GM19455 (cell line): ENCODE results near the gene GBX1.
A peak's percentile ranks its signal among the peaks of the same experiment; 100 is the strongest.

ENCODE experiments used
- ATAC-seq: cut with Tn5 transposase; IDR thresholded peaks from one replicate; pipeline ENCODE4 v1.9.1; 2021; ENCODE audit not compliant: unreplicated experiment

The GBX1 gene

GRCh38 chr7:151174246-151175046 is 7.0 kb upstream of the GBX1 start:
- ATAC-seq: no peak

- ATAC-seq: no peak
These were observed 6.1 kb upstream of the GBX1 start for GRCh38 chr7:151173386-151174245.

- peak; percentile 64 for ATAC-seq
These were observed 5.0 kb upstream of the GBX1 start for GRCh38 chr7:151172273-151173141.

- ATAC-seq: no peak
These were observed 1.3 kb upstream of the GBX1 start for GRCh38 chr7:151168787-151169162.

- ATAC-seq: peak; percentile 56
These were observed 701 bp upstream of the GBX1 start for GRCh38 chr7:151168003-151168786.

- no peak for ATAC-seq
These were observed 781 bp downstream of the GBX1 start for GRCh38 chr7:151166629-151167196.

GRCh38 chr7:151161757-151162156 is 5.7 kb downstream of the GBX1 start:
- no peak for ATAC-seq

- ATAC-seq: no peak
These were observed 9.7 kb downstream of the GBX1 start for GRCh38 chr7:151157645-151158329.

GRCh38 chr7:151152643-151153513 is 14.6 kb downstream of the GBX1 start:
- no peak for ATAC-seq

- no peak for ATAC-seq
These were observed 17.1 kb downstream of the GBX1 start for GRCh38 chr7:151150388-151150787.

- ATAC-seq: no peak
These were observed 18.9 kb downstream of the GBX1 start for GRCh38 chr7:151148319-151149259.

- ATAC-seq: no peak
These were observed 20.7 kb downstream of the GBX1 start for GRCh38 chr7:151146761-151147160.

GRCh38 chr7:151144387-151144786 is 23.1 kb downstream of the GBX1 start:
- ATAC-seq: no peak

- no peak for ATAC-seq
These were observed 24.1 kb downstream of the GBX1 start for GRCh38 chr7:151143261-151144015.

GRCh38 chr7:151142686-151143040 is 24.8 kb downstream of the GBX1 start:
- no peak for ATAC-seq

- no peak for ATAC-seq
These were observed 25.4 kb downstream of the GBX1 start for GRCh38 chr7:151141855-151142685.
